HG03457 (cell line): ENCODE data around the gene ING2.
"Not testable (repeated sequence)": the region's sequence is repeated elsewhere in the genome, so short reads cannot be mapped to it uniquely, and the experiment has no call there.

Experiments
- ATAC-seq: cut with Tn5 transposase; IDR thresholded peaks from one replicate; pipeline ENCODE4 v1.9.1; 2021; ENCODE audit warnings: moderate number of reproducible peaks; ENCODE audit not compliant: unreplicated experiment

The ING2 gene

GRCh38 chr4:183504930-183505610 is at the start of gene ING2:
Gene ING2 (plus strand): TSS chr4:183505058. CDS start chr4:183505196, 138 bp downstream.
- ATAC-seq: peak; percentile 40

DNA sequence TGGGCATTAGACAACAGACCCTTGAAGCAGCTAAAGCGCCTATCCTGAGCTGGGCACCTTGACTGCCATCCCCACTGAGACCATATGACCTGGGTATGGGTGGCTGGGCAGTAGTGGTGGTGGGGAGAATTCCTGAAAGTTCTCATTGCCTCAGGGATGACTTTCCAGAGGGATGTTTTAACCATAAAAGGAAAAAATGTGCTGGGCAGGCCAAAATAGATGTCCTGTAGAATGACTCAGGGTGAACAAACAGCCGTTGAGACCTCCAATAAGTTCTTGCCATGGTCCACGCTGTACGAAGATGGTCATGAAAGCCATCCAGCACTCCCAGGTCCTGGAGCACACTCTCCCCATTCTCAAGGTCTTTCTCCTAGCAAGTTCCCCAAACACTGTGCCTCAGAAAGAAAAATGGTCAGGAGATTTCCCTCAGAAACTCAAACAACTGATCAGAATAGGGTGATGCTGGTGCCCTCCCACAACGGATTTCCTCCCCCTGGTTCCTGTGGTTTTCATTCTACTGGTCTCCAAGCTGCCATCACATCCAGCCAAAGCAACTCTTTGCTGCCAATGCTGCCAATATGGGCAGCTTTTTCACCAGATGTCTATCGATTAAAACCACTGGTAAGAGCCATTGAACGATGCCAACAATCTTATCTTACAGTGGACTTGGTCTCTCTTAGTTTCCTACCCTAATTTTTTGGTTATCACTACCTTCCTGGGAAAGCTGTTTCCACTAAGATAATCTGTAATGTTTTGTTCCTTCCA is 49.2 kb upstream of the ING2 start:
- ATAC-seq: no peak

GRCh38 chr4:183458005-183458404 is 46.9 kb upstream of the ING2 start:
- no peak for ATAC-seq

GRCh38 chr4:183463903-183464619 is 40.8 kb upstream of the ING2 start:
- ATAC-seq: not testable (repeated sequence)

- not testable (repeated sequence) for ATAC-seq
Observed at GRCh38 chr4:183465879-183466278, 39.0 kb upstream of the ING2 start.

DNA sequence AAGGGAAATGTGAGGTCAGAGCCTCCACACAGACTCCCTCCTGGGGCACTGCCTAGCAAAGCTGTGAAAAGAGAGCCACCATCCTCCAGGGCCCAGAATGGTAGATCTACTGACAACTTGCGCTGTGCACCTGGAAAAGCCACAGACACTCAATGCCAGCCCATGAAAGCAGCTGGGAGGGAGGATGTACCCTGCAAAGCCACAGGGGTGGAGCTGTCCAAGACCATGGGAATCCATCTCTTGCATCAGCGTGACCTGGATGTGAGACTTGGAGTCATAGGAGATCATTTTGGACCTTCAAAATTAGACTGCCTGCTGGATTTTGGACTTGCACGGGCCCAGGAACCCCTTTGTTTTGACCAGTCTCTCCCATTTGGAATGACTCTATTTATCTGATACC is 37.6 kb upstream of the ING2 start:
- no peak for ATAC-seq

DNA sequence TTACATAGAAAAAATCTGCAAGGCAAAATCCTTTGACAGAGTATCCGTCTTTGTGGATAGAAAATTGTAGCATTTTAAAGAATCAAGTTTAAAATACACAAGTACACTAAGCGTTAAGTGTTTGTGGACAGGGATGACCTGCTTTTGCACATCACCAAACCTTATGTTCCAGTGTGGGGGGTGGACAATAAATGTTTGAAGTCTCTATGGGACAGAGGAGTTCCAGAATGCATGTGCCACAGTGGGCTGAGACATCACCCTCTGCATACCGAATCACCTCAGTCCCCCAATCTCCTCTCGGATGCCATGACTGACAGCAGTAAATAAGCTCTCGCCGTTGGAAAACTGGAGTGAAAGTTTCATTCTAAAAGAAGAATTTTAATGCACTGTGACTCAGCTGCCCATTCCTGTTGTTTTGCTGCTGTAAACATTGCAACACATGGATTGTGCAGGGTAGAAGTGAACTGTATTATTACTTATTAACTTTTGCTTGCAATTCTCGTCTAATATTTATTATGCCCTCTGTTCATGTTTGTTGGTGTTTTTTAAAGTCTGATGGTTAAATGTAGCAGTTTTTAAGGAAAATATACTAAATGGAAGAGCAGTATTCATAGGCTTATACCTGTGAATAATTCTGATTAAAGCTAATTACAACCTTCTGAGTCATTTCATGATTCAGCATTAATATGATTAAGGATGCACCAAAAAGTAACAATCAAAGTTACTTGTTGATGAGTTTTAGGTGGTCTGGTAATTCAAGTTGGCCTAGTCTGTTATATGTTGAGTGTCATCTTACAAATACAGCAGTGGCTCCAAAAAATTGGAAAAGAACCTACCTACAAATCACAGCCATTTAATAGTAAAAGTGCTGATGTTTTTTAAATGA is 36.4 kb upstream of the ING2 start:
- no peak for ATAC-seq

DNA sequence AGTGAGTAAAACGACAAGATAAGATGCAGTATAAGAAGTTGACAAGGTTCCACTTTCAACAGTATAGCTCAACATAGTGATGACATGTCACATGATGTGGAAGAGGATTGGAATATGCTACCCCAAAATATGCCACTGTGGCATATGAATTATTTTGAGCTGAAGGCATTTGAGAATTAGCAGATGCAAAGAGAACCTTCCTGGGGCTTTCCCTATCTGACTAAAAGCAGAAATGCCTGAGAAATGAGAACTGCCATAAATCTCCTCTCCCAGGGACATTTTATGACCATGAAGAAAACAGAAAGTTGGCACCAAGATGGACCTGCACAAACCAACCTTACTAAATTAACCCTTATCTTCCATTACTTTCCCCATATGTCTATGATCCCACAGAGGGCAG is 35.6 kb upstream of the ING2 start:
- ATAC-seq: no peak

DNA sequence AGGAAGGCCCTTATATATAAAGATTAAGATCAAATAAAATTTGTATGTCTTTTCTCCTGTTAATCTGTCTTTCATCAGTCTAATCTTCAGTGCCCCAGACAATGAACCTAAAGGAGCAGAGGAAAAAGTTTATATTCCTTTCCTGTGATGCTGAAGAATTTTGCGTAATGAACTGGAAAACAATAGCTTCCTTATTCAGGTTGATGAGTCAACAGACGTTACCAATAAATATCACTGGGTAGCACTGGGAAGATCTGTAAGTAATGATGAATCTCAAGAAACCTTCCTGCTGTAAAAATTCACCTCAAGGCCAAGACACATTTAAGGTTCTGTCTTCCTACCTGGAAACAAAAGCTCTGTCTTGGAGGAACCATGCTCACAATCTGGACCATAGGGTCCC is 34.9 kb upstream of the ING2 start:
- no peak for ATAC-seq

DNA sequence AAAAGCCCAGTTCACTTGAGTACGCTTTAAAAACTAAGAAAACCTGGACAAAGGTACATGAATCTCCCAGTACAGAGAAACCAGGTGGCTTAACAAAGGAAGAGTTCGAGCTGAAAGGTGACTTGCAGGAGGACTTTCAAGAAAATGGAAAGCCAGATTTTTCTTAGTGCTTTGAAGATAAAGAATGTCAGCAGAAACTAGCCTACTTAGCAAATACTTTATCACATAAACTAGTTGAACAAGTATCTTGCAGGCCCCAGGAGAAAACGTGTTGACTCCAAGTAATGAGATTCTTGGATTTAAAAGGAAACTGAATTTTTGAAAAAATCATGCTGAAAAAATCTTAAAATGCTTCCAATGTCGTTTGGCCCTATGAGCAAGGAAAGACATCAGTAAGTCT is 34.0 kb upstream of the ING2 start:
- ATAC-seq: no peak

- ATAC-seq: no peak
Observed at GRCh38 chr4:183471946-183472708, 32.7 kb upstream of the ING2 start.

- ATAC-seq: no peak
Observed at GRCh38 chr4:183478123-183478522, 26.7 kb upstream of the ING2 start.

DNA sequence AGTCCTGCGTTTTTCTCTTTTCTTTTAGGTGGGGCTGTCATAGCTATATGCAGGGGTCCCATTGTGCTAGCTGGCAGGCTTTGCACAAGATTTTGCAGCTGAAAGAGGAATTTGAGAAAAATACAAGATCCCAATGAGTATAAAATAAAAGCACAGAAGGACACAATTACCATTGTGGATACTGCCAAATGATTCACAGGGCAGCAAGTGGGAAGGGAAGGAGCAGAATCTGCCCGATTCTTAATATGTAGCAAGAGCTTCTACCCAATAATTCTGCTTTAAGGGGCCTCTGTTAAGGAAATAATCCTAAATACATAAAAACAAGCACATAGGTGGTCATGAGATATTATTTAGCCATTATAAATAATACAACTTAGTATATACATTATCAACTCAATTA is 25.9 kb upstream of the ING2 start:
- no peak for ATAC-seq

GRCh38 chr4:183482515-183483095 is 22.3 kb upstream of the ING2 start:
- not testable (repeated sequence) for ATAC-seq

GRCh38 chr4:183483997-183484396 is 20.9 kb upstream of the ING2 start:
- ATAC-seq: no peak

DNA sequence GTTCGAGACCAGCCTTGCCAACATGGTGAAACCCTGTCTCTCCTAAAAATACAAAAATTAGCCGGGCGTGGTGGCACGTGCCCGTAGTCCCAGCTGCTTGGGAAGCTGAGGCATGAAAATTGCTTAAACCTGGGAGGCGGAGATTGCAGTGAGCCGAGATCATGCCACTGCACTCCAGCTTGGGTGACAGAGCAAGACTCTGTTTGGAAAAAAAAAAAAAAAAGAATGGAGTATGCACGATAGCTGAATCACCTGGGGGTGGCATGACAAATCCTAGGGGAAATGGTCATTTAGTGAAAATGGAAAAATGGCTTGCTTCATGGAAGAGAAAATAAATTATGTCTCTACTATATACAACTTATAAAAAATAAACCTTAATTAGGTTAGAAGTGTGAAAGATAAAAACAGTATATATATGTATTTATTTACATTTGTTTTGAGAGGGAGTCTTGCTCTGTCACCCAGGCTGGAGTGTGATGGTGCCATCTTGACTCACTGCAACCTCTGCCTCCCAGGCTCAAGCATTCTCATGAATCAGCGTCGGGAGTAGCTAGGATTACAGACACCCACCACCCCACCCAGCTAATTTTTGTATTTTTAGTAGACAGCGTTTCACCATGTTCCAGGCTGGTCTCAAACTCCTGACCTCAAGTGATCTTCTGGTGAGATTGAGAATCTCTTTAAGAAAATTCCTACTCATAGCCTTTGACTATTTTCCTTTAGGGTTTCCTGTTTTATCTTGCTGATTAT is 19.3 kb upstream of the ING2 start:
- no peak for ATAC-seq

- ATAC-seq: no peak
Observed at GRCh38 chr4:183492791-183493222, 12.1 kb upstream of the ING2 start.

DNA sequence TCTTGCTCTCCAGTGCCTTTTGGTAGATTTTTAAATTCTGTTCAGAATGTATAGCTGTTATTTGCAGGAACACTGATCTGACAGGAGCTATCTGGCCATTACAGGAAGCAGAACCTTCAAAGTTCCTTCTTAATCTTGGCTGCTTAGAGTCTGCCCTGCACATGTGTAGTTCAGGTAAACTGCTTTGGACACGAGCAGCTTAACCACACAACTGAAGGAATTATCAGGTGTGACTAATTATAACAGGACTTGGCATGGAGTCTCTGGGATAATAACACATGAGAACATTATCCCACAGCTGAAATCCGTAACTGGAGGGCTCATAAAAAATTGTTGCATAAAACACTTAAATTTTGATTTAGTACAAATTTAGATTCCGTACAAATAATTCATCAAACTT is 11.6 kb upstream of the ING2 start:
- no peak for ATAC-seq

GRCh38 chr4:183495184-183495583 is 9.7 kb upstream of the ING2 start:
- no peak for ATAC-seq
